ENCODE results near the gene REEP1. TPM values are rescaled to one million over a fixed set of nuclear protein-coding genes. Genes with fewer than 3 reads are reported as not detected.
A peak's percentile ranks its signal among the peaks of the same experiment; 100 is the strongest.

Gene REEP1
- total RNA-seq, 1 donor from 2014 or later = 0.62 TPM

DNA sequence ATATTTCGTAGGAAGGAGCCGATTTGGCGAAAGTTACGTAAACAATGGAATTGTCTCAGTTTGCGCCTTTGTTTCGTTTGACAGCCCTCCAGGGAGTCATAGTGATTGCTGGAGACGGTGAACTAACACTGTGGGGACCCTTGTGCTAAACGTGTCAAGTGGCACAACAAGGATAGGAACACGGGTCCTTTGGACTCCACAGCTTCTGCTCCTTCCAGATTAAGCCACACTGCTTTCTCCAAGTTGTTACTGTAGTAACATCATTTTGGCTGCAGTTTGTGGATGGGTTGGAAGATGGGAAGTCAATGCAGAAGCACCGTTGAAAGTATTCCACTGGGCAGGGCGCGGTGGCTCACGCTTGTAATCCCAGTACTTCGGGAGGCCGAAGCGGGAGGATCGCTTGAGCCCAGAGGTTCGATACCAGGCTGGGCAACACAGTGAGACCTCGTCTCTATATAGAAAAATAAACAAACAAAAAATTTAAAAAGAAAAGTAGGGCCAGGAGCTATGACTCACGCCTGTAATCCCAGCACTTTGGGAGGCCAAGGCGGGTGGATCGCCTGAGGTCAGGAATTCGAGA lies 141.5 kb downstream of the REEP1 start:
- no peaks in the 10 kb centered on the region for H3K27me3 Mint-ChIP-seq (ENCODE audit: unreplicated experiment)
- peaks cover 4% of the 10 kb centered on the region for H3K36me3 Mint-ChIP-seq (ENCODE audit: low read depth, unreplicated experiment)
- H3K9me3 Mint-ChIP-seq (ENCODE audit: unreplicated experiment) = no peaks in the 10 kb centered on the region
- no peak for DNase-seq (ENCODE audit: low spot score)
- H3K4me3 Mint-ChIP-seq (ENCODE audit: unreplicated experiment) = peak overlapping the region; percentile 95
- peak overlapping the region; percentile 85 for H3K27ac Mint-ChIP-seq (ENCODE audit: unreplicated experiment)
- TF ChIP-seq, protein P1, sequence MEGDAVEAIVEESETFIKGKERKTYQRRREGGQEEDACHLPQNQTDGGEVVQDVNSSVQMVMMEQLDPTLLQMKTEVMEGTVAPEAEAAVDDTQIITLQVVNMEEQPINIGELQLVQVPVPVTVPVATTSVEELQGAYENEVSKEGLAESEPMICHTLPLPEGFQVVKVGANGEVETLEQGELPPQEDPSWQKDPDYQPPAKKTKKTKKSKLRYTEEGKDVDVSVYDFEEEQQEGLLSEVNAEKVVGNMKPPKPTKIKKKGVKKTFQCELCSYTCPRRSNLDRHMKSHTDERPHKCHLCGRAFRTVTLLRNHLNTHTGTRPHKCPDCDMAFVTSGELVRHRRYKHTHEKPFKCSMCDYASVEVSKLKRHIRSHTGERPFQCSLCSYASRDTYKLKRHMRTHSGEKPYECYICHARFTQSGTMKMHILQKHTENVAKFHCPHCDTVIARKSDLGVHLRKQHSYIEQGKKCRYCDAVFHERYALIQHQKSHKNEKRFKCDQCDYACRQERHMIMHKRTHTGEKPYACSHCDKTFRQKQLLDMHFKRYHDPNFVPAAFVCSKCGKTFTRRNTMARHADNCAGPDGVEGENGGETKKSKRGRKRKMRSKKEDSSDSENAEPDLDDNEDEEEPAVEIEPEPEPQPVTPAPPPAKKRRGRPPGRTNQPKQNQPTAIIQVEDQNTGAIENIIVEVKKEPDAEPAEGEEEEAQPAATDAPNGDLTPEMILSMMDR (IDR thresholded peaks at IDR 0.05; ENCODE audit: unreplicated experiment) = no peak
- H3K4me1 Mint-ChIP-seq (ENCODE audit: unreplicated experiment) = peaks cover 34% of the 10 kb centered on the region

DNA sequence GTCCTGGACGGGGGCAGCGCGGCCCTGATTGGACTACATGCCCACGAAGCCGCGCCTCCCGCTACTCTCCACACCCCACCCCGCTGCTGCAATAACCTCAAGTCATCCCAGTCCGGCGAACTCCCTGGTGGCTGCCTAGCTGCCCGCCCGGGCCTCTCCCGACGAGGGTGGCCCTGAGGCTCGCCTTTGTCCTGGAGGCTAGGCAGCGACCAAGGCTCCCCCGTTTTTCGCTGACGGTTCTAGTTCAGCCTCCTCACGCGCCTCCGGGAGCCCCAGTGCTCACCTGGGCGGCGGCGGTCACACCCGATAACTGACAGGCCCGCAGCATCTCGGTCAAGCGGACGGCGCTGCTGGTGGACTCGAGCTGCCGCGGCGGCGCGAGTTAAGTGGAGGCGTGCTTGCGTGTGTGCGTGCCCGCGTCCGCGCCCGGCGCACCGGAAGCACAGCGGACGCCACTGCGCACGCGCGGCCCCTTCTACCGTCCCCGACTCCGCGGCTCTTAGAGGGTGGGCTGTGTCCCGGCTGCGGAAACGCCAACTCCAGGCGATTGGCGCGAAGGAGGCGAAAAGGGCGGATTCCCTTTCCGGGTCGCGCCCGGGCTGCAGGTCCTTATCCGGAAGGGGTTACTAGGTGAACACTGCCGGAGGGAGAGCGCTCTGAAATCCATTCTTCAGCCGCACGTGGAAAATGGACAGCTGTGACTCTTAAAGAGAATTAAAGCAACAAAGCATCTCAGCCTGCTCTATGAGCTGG lies 142.2 kb downstream of the REEP1 start, which contains the start of gene IMMT:
TSS of gene IMMT (minus strand) at position 408 of the 753 bp plus-strand sequence. CDS start at position 328, 80 bp downstream.
- Mint-ChIP-seq H3K9me3 (ENCODE audit: unreplicated experiment) (no peaks in the 10 kb centered on the region), H3K4me3 (ENCODE audit: unreplicated experiment) (peak within 1 kb of the TSS; percentile 95), H3K27me3 (ENCODE audit: unreplicated experiment) (peaks cover 3% of the 10 kb centered on the region), H3K36me3 (ENCODE audit: low read depth, unreplicated experiment) (peaks cover 8% of the 10 kb centered on the region), H3K27ac (ENCODE audit: unreplicated experiment) (peak within 1 kb of the TSS; percentile 85), H3K4me1 (ENCODE audit: unreplicated experiment) (peaks cover 32% of the 10 kb centered on the region)
- peak; percentile 98 for DNase-seq (ENCODE audit: low spot score)
- TF ChIP-seq, protein P1 (IDR thresholded peaks at IDR 0.05; ENCODE audit: unreplicated experiment) = no peak

DNA sequence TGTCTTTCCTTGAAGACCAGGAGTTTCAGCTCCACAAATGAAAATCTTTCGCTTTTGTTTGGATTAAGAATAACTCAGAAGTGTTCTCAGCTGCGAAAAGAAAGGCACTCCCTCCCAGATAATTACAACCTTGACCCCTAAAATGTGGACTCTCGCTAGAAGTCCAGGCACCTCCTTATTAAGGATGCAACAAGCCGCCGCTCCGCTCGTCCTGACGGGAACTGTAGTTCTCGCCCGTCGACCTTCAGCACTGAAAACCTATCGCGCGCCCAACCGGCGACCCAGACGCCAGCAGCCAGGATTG lies 142.7 kb downstream of the REEP1 start:
- peaks cover 30% of the 10 kb centered on the region for H3K4me1 Mint-ChIP-seq (ENCODE audit: unreplicated experiment)
- H3K9me3 Mint-ChIP-seq (ENCODE audit: unreplicated experiment) = no peaks in the 10 kb centered on the region
- peaks cover 8% of the 10 kb centered on the region for H3K36me3 Mint-ChIP-seq (ENCODE audit: low read depth, unreplicated experiment)
- H3K4me3 Mint-ChIP-seq (ENCODE audit: unreplicated experiment) = peak overlapping the region; percentile 95
- H3K27me3 Mint-ChIP-seq (ENCODE audit: unreplicated experiment) = peaks cover 3% of the 10 kb centered on the region
- DNase-seq (ENCODE audit: low spot score) = no peak
- peak overlapping the region; percentile 85 for H3K27ac Mint-ChIP-seq (ENCODE audit: unreplicated experiment)
- TF ChIP-seq, protein P1 (IDR thresholded peaks at IDR 0.05; ENCODE audit: unreplicated experiment) = no peak

DNA sequence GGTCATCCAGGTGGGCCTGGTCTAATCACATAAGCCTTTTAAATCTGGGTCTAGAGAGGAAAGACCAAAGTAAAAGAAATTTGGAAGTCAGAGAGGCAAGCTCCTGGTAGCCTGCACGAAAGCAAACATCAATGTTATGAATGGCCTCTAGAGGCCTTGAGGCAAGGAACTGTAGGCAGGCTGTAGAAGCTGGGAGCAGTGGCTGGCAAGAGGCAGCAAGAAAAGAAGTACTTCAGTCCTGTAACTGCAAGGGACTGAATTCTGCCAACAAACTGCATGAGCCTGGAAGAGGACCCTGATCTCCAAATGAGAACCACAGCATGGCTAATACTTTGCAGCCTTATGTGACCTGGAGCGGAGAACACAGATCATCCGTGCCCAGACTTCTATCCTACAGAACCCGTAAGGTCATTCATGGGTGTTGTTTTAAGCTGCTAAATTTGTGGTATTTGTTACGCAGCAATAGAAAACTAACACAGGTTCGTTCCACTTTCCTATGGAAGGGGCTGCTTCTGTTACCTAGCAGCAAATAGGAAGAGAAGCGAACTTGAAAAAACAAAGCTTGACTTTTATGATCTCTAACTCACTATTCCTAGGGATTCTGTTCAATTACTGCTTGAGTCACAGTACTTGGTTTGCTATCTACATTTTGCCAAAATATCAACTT lies 143.4 kb downstream of the REEP1 start:
- TF ChIP-seq, protein P1 (IDR thresholded peaks at IDR 0.05; ENCODE audit: unreplicated experiment) = no peak
- DNase-seq (ENCODE audit: low spot score) = no peak
- no peaks in the 10 kb centered on the region for H3K9me3 Mint-ChIP-seq (ENCODE audit: unreplicated experiment)
- H3K27ac Mint-ChIP-seq (ENCODE audit: unreplicated experiment) = no peak overlapping the region
- H3K27me3 Mint-ChIP-seq (ENCODE audit: unreplicated experiment) = peaks cover 3% of the 10 kb centered on the region
- H3K36me3 Mint-ChIP-seq (ENCODE audit: low read depth, unreplicated experiment) = peaks cover 8% of the 10 kb centered on the region
- H3K4me1 Mint-ChIP-seq (ENCODE audit: unreplicated experiment) = peaks cover 28% of the 10 kb centered on the region
- H3K4me3 Mint-ChIP-seq (ENCODE audit: unreplicated experiment) = peak overlapping the region; percentile 95

All from endothelial cell (in vitro differentiated cells).